ENCODE results near the gene SUSD4.

SUSD4 gene

GRCh38 chr1:223346311-223346710, 17.7 kb downstream of the SUSD4 start:
- no peak overlapping the region for H3K9ac ChIP-seq (ENCODE audit: insufficient read length, low read depth)
- no peaks in the 10 kb centered on the region for H3K27me3 ChIP-seq (ENCODE audit: insufficient read depth, insufficient read length)
- H3K36me3 ChIP-seq (ENCODE audit: insufficient read depth, insufficient read length, low read length): no peaks in the 10 kb centered on the region
- TF ChIP-seq YY1 (IDR thresholded peaks at IDR 0.05; ENCODE audit: insufficient read depth, insufficient read length): no peak
- no peak for TF ChIP-seq SUZ12 (IDR thresholded peaks at IDR 0.05; ENCODE audit: extremely low read depth, insufficient read depth, insufficient read length)
- H3K4me3 ChIP-seq (ENCODE audit: insufficient read length, low read depth): no peak overlapping the region
- DNase-seq (ENCODE audit: low read depth, low spot score): no peak
- H3K4me1 ChIP-seq (ENCODE audit: insufficient read depth, insufficient read length): peaks cover 2% of the 10 kb centered on the region
- no peaks in the 10 kb centered on the region for H3K9me3 ChIP-seq (ENCODE audit: insufficient read depth, low read length)

GRCh38 chr1:223345720-223346119, 18.3 kb downstream of the SUSD4 start:
- no peak overlapping the region for H3K9ac ChIP-seq (ENCODE audit: insufficient read length, low read depth)
- H3K9me3 ChIP-seq (ENCODE audit: insufficient read depth, low read length): no peaks in the 10 kb centered on the region
- H3K36me3 ChIP-seq (ENCODE audit: insufficient read depth, insufficient read length, low read length): no peaks in the 10 kb centered on the region
- H3K27me3 ChIP-seq (ENCODE audit: insufficient read depth, insufficient read length): no peaks in the 10 kb centered on the region
- H3K4me3 ChIP-seq (ENCODE audit: insufficient read length, low read depth): no peak overlapping the region
- no peak for DNase-seq (ENCODE audit: low read depth, low spot score)
- TF ChIP-seq ZNF274 (IDR thresholded peaks at IDR 0.05; ENCODE audit: low read depth, low read length): no peak
- no peak for TF ChIP-seq YY1 (IDR thresholded peaks at IDR 0.05; ENCODE audit: insufficient read depth, insufficient read length)
- TF ChIP-seq SUZ12 (IDR thresholded peaks at IDR 0.05; ENCODE audit: extremely low read depth, insufficient read depth, insufficient read length): no peak
- peaks cover 5% of the 10 kb centered on the region for H3K4me1 ChIP-seq (ENCODE audit: insufficient read depth, insufficient read length)

GRCh38 chr1:223344491-223344890, 19.5 kb downstream of the SUSD4 start:
- Histone ChIP-seq H3K9me3 (ENCODE audit: insufficient read depth, low read length) (no peaks in the 10 kb centered on the region), H3K36me3 (ENCODE audit: insufficient read depth, insufficient read length, low read length) (no peaks in the 10 kb centered on the region), H3K4me1 (ENCODE audit: insufficient read depth, insufficient read length) (peaks cover 13% of the 10 kb centered on the region), H3K9ac (ENCODE audit: insufficient read length, low read depth) (no peak overlapping the region), H3K4me3 (ENCODE audit: insufficient read length, low read depth) (no peak overlapping the region), H3K27me3 (ENCODE audit: insufficient read depth, insufficient read length) (no peaks in the 10 kb centered on the region)
- DNase-seq (ENCODE audit: low read depth, low spot score): no peak
- no peak for TF ChIP-seq YY1 (IDR thresholded peaks at IDR 0.05; ENCODE audit: insufficient read depth, insufficient read length)
- no peak for TF ChIP-seq ZNF274 (IDR thresholded peaks at IDR 0.05; ENCODE audit: low read depth, low read length)
- no peak for TF ChIP-seq SUZ12 (IDR thresholded peaks at IDR 0.05; ENCODE audit: extremely low read depth, insufficient read depth, insufficient read length)

GRCh38 chr1:223343692-223344091, 20.3 kb downstream of the SUSD4 start:
- no peak overlapping the region for H3K4me3 ChIP-seq (ENCODE audit: insufficient read length, low read depth)
- H3K9ac ChIP-seq (ENCODE audit: insufficient read length, low read depth): no peak overlapping the region
- H3K27me3 ChIP-seq (ENCODE audit: insufficient read depth, insufficient read length): no peaks in the 10 kb centered on the region
- H3K36me3 ChIP-seq (ENCODE audit: insufficient read depth, insufficient read length, low read length): no peaks in the 10 kb centered on the region
- DNase-seq (ENCODE audit: low read depth, low spot score): no peak
- peaks cover 17% of the 10 kb centered on the region for H3K4me1 ChIP-seq (ENCODE audit: insufficient read depth, insufficient read length)
- H3K9me3 ChIP-seq (ENCODE audit: insufficient read depth, low read length): no peaks in the 10 kb centered on the region
- TF ChIP-seq YY1 (IDR thresholded peaks at IDR 0.05; ENCODE audit: insufficient read depth, insufficient read length): no peak
- TF ChIP-seq SUZ12 (IDR thresholded peaks at IDR 0.05; ENCODE audit: extremely low read depth, insufficient read depth, insufficient read length): no peak
- TF ChIP-seq ZNF274 (IDR thresholded peaks at IDR 0.05; ENCODE audit: low read depth, low read length): no peak

GRCh38 chr1:223341121-223341520, 22.9 kb downstream of the SUSD4 start:
- Histone ChIP-seq H3K27me3 (ENCODE audit: insufficient read depth, insufficient read length) (no peaks in the 10 kb centered on the region), H3K9ac (ENCODE audit: insufficient read length, low read depth) (no peak overlapping the region), H3K36me3 (ENCODE audit: insufficient read depth, insufficient read length, low read length) (no peaks in the 10 kb centered on the region), H3K4me1 (ENCODE audit: insufficient read depth, insufficient read length) (peaks cover 21% of the 10 kb centered on the region), H3K9me3 (ENCODE audit: insufficient read depth, low read length) (no peaks in the 10 kb centered on the region), H3K4me3 (ENCODE audit: insufficient read length, low read depth) (no peak overlapping the region)
- no peak for DNase-seq (ENCODE audit: low read depth, low spot score)
- TF ChIP-seq YY1 (IDR thresholded peaks at IDR 0.05; ENCODE audit: insufficient read depth, insufficient read length): no peak

GRCh38 chr1:223340637-223341036, 23.3 kb downstream of the SUSD4 start:
- Histone ChIP-seq H3K27me3 (ENCODE audit: insufficient read depth, insufficient read length) (no peaks in the 10 kb centered on the region), H3K4me1 (ENCODE audit: insufficient read depth, insufficient read length) (peaks cover 21% of the 10 kb centered on the region), H3K36me3 (ENCODE audit: insufficient read depth, insufficient read length, low read length) (no peaks in the 10 kb centered on the region), H3K9me3 (ENCODE audit: insufficient read depth, low read length) (no peaks in the 10 kb centered on the region), H3K4me3 (ENCODE audit: insufficient read length, low read depth) (no peak overlapping the region), H3K9ac (ENCODE audit: insufficient read length, low read depth) (no peak overlapping the region)
- no peak for TF ChIP-seq SUZ12 (IDR thresholded peaks at IDR 0.05; ENCODE audit: extremely low read depth, insufficient read depth, insufficient read length)
- TF ChIP-seq YY1 (IDR thresholded peaks at IDR 0.05; ENCODE audit: insufficient read depth, insufficient read length): no peak
- no peak for TF ChIP-seq ZNF274 (IDR thresholded peaks at IDR 0.05; ENCODE audit: low read depth, low read length)
- no peak for DNase-seq (ENCODE audit: low read depth, low spot score)

- no peaks in the 10 kb centered on the region for H3K36me3 ChIP-seq (ENCODE audit: insufficient read depth, insufficient read length, low read length)
- no peak overlapping the region for H3K9ac ChIP-seq (ENCODE audit: insufficient read length, low read depth)
- H3K4me1 ChIP-seq (ENCODE audit: insufficient read depth, insufficient read length): peaks cover 21% of the 10 kb centered on the region
- no peaks in the 10 kb centered on the region for H3K27me3 ChIP-seq (ENCODE audit: insufficient read depth, insufficient read length)
- H3K4me3 ChIP-seq (ENCODE audit: insufficient read length, low read depth): no peak overlapping the region
- TF ChIP-seq ZNF274 (IDR thresholded peaks at IDR 0.05; ENCODE audit: low read depth, low read length): no peak
- TF ChIP-seq YY1 (IDR thresholded peaks at IDR 0.05; ENCODE audit: insufficient read depth, insufficient read length): no peak
- no peak for TF ChIP-seq SUZ12 (IDR thresholded peaks at IDR 0.05; ENCODE audit: extremely low read depth, insufficient read depth, insufficient read length)
- no peak for DNase-seq (ENCODE audit: low read depth, low spot score)
- H3K9me3 ChIP-seq (ENCODE audit: insufficient read depth, low read length): no peaks in the 10 kb centered on the region
These were observed 24.1 kb downstream of the SUSD4 start for GRCh38 chr1:223339861-223340260.
